Stromal cell of bone marrow (primary cell): ENCODE measurements around the gene UBAP1L.
"Not testable (repeated sequence)": the region's sequence is repeated elsewhere in the genome, so short reads cannot be mapped to it uniquely, and the experiment has no call there.

Source experiments
- DNase-seq: peaks from one replicate; pipeline ENCODE4 v3.0.0-alpha.2; 2012; ENCODE audit warnings: low read depth

UBAP1L gene

DNA sequence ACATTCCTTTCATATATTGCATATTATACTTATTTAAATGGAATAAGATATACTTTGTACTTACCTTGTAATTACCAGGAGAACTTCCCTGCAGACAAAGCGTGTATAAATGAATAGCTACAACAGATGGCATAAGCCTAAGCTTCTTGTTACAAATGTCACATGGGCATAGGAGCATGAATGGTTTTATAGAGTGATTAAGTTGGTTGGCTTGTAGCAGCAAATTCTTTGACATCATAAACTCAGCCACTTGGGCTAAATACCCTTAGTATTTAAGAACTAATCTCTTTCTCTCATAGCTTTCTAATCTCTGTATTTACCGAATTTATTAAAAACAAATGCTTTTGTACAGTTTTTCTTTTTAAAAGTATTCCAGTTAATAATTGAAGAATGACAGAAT, at the start of gene UBAP1L:
TSS of gene UBAP1L (minus strand) at position 115 of the 400 bp plus-strand sequence. CDS start 8,985 bp downstream, outside the sequence.
- DNase-seq, result no peak

DNA sequence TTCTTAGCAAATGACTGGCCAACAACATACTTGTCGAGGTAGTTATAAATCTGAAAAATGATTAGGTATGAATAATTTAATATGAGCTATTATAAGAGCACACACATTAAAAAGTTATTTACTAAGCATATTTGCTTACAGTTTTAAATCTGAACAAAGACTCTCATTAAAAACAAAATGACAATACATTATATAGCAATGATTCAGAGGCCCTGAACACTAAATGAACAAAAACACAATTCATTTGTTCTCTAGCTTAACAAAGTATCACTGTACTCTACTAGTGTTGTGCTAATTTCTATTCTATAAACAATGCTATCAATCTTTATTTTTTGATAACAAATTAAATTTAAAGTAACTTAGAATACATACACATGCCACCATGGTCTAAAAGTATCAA, 49.1 kb upstream of the UBAP1L start:
- no peak for DNase-seq

DNA sequence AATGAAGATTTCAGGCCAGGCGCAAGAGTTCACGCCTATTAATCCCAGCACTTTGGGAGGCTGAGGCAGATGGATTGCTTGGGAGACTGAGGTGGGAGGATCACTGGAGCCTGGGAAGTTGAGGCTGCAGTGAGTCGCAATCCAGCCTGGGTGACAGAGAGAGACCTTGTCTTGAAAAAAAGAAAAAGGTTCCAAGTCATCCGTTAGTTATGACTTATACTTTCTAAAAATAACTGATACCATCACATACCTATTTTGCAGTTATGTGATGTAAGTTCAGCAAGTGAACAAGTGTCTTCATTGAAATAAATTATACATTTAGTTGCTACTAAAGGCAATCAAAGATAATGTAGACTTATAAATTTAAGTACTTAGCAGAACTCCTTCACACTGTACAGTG, 48.0 kb upstream of the UBAP1L start:
- no peak for DNase-seq

DNA sequence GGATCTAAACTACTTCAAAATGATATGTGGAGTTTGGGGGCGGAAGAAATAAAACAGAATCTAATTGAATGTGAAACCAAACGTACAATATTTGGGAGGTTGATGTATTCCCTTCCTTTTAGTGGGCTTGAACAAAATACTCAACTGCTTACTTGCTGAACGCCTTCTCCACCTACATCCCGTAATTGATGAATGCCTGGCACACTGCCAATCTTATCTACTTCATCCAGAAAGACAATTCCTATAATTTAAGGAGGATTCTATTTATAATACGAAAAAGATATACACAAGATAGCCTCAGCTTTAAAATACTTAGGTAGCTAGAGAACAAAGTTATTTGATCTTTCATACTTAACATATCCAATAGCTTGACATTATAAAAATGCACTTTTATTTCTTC, 41.7 kb upstream of the UBAP1L start:
- DNase-seq, result no peak

DNA sequence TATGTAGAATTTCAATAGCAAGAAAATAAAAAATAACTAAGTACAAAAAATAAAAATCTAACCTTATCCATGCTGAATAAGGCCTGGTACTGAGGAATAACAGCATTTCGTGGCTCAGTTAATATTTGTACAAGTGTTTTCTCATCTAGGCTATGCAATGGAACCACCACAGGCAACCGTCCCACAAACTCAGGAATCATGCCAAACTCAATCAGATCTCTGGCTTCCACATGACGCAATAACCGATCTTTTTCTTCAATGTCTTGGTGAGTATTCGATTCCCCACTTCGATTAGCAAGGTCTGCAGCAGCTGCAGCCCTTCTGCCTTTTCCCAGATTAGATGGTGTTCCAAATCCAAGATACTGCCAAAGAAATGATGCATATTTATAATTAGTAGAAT, 39.7 kb upstream of the UBAP1L start:
- no peak for DNase-seq

DNA sequence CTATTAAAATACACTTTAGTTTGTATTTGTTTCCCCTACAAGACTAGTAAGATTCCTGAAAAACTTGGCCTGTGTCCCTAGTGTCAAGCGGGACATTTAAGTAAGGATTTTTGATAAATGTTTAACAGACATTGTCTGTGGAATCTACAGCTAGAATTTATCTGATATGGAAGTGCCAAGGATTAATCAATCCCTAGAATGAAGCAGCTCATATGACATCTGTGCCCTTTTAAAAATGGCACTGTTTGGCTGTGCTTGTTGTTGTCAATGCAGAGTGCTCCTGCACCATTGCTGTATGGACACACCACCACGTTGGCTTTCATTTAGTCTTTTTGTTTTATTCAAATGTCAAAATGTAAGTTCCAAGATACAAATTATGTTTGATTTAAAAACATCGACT, 32.9 kb upstream of the UBAP1L start:
- DNase-seq, result no peak

DNA sequence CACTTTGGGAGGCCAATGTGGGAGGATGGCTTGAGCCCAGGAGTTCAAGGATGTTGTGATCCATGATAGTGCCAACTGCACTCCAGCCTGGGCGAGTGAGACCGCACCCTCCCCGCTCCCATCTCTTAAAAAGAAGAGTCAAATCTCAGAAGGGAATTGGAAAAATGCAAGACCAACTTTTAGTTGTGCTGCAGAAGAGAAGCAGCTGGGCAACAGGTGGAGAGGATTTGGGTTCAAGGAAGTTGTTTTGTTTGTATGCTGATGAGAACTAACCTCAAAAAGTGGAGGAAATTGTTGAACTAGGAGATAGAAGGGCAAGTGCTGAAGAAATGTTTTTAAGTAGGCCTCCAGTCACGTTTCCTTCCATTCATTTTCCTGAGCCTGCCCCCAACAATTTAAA, 31.4 kb upstream of the UBAP1L start:
- no peak for DNase-seq

DNA sequence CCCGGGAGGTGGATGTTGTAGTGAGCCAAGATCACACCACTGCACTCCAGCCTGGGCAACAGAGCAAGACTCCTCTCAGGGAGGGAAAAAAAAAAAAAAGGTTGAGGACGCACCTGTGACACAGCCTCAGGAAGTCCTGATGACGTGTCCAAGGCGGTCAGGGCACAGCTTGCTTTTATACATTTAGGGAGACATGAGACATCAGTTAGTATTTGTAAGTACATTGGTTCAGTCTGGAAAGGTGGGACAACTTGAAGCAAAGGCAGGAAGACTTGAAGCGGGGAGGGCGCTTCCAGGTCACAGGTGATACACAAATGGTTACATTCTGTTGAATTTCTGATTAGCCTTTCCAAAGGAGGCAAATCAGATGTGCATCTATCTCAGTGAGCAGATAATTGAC, 23.6 kb upstream of the UBAP1L start:
- not testable (repeated sequence) for DNase-seq

DNA sequence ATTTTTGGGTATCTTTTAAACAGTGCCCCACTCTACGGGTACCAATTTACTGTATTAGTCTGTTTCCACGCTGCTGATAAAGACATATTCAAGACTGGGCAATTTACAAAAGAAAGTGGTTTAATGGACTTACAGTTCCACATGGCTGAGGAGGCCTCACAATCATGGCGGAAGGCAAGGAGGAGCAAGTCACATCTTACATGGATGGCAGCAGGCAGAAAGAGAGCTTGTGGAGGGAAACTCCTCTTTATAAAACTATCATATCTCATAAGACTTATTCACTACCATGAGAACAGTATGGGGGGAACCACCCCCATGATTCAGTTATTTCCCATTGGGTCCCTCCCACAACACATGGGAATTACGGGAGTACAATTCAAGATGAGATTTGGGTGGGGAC, 22.9 kb upstream of the UBAP1L start:
- DNase-seq, result not testable (repeated sequence)

DNA sequence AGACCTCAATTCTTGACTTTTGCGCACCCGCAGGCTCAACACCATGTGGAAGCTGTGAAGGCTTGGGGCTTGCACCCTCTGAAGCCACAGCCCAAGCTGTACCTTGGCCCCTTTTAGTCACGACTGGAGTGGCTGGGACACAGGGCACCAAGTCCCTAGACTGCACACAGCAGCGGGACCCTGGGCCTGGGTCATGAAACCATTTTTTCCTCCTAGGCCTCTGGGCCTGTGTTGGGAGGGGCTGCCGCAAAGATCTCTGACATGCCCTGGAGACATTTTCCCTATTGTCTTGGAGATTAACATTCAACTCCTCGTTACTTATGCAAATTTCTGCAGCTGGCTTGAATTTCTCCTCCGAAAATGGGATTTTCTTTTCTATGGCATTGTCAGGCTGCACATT, 22.1 kb upstream of the UBAP1L start:
- not testable (repeated sequence) for DNase-seq

DNA sequence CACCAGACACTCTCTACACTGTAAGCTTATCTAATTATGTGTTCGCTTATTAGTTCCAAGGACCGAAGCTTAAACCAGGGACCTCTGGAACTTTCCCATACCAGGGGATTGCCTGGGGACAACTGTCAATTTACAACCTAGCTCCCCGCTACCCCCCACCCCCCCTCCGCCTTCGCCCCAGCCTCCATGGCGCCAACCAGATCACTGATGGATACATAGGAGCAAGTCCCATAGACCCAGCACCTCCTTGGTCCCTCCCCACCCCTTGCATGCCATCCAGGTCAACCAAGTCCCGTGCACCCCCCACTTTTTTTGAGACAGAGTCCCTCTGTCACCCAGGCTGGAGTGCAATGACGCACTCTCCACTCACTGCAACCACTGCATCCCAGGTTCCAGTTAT, 19.5 kb upstream of the UBAP1L start:
- DNase-seq, result no peak

DNA sequence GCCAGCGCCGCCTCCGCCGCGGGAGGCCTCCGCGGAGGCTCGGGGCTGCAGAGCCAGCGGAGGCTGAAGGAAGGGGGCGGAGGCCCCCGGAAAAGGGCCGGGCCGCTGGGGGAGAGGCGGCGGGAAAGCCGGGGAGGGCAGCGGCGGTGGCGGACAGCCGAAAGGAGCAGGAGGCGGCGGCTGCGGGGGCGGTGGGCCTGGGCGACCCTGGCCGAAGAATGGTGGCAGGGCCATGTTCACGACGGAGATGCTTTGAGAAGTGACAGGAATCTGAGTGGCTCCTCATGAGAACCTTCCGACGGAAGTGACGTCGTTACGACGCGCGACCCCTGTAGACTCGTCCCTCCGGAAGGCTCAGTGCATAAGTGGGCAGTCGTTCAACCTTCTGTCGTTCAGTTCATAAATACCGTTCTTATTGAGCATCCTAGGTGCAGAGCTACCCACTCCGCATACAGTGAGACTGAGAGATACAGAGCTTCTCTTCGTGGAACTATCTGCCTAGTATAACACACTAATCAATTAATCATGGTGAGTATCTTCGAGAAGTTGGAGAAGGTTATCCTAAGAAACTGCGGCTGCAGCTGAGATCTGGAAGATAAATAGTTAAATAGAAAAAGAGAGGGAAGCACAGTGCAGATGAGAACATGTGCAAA, 18.7 kb upstream of the UBAP1L start, which contains the start of gene PDCD7:
TSS of gene PDCD7 (minus strand) at position 261 of the 653 bp plus-strand sequence. CDS start at position 234, 27 bp downstream.
- DNase-seq, result peak; percentile 88

DNA sequence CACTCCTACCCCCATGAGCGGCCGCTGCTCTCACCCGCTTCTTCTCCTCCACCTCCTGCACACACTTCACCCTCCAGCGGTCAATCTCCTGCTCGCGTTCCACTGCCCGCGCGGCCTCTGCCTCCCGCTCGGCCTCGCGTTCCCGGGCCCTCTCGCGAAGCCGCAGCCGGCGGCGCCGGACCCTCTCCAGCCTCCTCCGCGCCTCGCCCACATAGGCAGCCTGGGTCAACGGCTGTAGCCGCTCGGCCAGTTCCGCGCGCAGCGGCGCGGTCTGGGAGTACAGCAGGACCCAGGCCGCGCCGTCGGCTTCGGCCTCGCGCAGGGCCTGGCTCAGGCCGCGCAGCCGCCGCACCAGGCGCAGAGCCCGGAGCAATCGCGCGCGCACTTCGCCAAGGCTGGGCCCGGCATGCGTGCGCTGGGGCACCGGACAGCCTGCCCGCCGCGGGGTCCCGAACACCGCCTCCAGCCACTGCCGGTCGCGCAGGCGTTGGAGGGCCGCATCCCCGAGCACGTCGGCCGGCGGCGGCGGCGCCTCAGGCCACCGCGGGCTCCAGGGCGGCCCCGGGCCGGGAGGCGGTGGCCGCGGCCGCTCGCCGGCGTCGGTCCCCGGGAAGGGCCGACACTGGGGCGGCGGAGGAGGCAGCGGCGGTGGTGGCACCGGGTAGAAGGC, 18.0 kb upstream of the UBAP1L start:
- DNase-seq, result peak; percentile 17

DNA sequence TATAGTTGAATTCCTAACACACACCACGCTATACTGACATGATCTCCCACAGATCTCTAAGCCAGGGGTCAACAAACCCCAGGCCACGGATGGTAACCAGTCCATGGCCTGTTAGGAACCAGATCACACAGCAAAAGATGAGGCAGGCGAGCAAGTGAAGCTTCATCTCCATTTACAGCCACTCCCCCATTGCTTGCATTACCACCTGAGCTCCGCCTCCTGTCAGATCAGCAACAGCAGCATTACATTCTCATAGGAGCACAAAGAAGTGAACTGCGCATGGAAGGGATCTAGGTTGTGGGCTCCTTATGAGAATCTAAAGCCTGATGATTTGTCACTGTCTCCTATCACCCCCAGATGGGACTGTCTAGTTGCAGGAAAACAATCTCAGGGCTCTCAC, 15.9 kb upstream of the UBAP1L start:
- no peak for DNase-seq

DNA sequence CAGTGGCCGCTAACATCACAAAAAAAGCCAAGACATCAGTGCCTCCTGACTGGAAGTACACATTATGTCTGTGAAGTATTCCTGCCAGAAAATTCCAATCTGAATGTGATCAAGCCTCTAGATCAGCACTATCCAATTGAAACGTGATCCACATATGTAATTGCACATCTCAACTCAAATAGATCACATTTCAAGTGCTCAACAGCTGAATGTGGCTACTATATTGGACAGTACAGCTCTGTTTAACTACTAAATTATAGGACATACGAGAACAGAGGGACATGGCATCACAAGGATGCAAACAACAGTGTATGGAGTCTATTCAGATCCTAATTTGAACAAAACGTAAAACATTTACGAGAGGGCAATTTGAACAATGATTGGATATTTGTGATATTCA, 542 bp upstream of the UBAP1L start:
- DNase-seq, result no peak

DNA sequence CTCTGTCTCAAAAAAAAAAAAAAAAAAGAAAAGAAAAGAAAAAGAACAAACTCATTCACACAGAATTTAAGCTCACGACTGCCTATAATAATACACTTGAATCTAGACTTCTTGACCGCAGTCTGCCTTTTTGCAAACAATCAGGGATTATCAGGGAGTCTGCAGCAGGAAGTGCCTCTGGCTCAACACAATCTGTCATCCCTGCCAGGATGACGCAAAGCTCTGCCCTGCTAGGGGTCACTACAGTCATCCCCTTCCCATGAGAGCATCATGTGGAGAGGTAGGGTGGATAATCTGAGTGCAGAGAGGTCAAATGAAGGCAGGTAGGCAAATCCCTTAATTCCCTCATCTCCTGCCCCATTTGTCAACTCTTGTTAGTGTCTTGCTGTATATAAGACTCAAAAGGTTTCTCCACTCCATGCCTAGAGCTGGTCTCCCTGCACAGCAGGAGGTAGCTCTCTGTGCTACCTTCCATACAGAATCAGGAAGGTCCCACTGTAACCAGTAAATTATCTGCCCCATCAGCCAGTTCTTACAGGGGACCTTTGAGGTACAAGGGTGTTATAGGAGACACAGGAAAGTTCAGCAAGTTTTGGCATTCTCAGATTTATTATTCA, 4.2 kb downstream of the UBAP1L start:
- DNase-seq, result peak; percentile 33

DNA sequence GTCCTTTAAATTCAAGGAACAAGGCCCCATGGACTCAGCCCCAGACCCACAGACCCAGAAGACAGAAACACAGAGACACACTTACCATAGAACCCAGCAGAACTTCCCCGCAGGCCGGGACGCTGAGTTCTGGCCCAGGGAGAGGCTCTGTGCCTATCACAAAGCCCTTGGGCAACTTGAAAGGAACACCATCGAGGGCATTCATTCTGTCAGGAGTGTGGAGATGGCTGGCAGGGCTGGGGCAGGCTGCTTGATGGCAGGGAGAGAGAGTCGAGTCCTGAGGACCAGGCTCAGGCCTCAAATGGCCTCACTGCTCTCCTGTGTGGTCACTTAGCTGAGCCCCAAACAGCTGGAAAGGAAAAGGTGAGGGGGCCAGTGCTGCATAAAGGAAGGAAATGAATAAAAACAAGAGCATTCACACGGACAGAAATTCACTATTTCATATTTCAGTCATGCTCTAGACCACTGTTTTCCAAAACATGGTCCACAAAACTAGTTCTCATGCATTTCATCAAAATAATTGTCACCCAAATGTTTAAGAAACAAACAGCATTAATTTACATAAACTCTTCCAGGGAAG, 8.9 kb downstream of the UBAP1L start:
- DNase-seq, result no peak

DNA sequence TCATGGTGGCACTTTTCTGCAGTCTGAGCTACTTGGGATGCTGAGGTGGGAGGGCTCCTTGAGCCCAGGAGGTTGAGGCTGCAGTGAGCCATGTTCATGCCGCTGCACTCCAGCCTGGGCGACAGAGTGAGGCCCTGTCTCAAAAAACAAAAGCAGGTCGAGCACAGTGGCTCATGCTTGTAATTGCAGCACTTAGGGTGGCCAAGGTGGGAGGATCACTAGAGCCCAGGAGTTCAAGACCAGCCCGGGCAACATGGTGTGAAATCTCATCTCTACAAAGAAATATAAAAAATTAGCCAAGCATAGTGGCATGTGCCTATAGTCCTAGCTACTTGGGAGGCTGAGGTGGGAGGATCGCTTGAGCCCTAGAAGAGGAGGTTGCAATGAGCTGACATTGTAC, 10.0 kb downstream of the UBAP1L start:
- DNase-seq, result no peak

DNA sequence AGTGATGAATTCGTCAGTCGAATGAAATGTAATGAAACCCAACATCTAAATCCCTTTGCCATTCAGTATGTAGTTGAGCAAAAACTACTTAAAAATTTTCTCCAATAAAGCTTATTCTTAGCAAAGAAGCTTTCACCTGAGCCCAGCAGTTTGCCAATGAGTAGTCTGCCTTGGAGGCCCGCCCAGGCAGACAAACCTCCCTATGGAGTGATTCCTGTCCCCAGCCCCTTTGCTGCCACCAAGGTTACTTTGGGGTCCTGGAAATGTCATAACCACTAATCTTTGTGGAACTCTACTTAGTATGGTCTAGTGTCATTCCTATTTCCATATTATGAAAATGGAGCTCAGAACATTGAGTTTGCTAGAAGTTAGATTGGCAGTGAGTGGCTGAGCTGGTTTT, 12.1 kb downstream of the UBAP1L start:
- DNase-seq, result no peak

DNA sequence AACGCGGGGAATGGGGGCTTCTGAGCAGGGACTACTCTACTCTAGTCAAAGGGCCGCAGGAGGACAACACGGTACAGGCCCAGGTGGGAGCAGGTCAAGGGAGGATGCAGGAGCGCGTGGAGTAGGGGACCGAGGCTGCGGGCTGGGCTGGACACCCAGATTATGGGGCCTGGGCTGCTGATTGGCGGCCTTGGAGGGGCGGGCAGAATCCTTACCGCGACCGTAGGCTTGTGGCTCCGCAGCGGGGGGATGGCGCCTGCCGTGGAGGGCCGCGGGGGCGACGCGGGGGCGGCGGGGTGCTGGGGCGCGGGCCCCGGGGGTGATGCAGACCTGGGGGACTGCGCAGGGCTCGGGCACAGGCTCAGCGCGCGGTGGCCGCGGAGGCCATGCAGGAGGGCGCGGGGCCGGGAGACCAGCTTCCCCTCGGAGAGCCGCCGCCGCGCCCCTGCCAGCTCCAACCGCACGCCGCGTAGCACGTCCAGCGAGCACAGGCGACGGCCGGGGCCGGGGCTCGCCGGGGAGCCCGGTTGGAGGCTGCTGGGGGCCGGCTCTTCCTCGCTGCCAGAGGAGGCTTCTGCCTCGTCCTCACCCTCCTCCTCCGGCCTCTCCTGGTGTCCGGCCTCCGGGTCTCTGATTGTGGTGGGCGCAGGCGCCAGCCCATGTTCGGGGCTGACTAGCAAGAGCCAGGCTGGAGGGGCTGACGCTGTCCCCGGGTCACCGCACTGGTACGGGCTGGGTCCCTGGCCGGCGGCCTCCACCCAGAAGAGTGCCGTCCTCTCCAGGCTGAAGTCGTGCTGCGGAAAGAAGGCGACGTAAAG, 12.9 kb downstream of the UBAP1L start:
- DNase-seq, result no peak

DNA sequence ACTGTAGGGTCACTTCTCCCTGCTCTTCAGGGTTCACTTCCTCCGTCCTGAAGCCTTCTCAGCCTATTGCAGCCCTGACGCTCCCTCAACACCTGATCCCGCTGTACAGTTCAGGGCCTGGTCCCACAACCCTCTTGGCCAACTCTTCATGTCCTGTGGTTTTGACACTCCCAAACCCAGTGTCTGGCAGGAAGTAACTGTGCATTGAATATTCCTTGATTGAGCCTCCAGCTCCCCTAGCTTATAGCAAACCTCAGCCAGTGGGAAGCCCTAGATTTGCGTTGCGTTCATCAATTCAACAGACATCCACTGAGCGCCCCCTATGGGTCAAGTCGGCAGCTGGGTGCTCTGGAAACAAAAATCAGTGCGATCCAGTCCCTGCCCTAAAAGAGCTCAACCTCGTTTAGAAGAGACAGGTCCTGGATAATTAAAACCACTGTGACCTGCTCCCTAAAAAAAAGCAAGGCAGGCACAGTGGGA, 13.5 kb downstream of the UBAP1L start:
- DNase-seq, result peak; percentile 38

DNA sequence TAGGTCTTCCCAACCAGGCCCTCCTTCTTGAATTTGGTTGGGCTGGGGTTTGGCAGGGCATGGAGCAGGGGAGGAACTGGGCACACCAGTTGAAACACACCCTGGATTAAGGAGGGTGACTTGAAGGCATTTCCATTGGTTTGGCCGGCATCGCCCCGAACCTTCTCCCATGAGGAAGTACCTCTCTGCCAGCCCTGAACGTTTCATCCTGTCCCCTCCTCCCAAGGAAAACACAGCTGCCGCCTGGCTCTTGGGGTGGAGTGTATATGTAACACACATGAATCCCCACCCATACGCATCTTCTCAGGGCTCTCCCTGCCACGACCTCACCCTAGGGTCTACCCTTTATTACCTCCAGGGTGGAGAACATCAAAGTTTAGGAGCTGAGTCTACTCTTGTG, 14.6 kb downstream of the UBAP1L start:
- no peak for DNase-seq
